ENCODE results near the gene LRMDA. TPM values are rescaled to one million over a fixed set of nuclear protein-coding genes. Genes with fewer than 3 reads are reported as not detected.

Gene LRMDA
- total and polyA plus RNA-seq, 2 of the 8 experiments (the other 6 are each of a cell fraction or from before 2014, with no cell fraction given) = 0.86 to 2.8 TPM

- no peaks in the 10 kb centered on the region for H4K20me1 ChIP-seq (replicated peaks in 1 of 2; ENCODE audit: control insufficient read depth in 1 of 2, insufficient read depth in 2 of 2, low read length in 2 of 2)
- ChIA-PET CTCF (ENCODE audit: partially characterized antibody) (interaction anchor here (1.4 kb wide), 1 partner anchor 697 kb away, joined by 3 read pairs; no protein-coding TSS in a partner anchor), POLR2A (ENCODE audit: partially characterized antibody) (no interaction called here)
- no peak overlapping the region for H3K18ac ChIP-seq (ENCODE audit: extremely low read depth, low read length)
- H3K4me3 ChIP-seq (ENCODE audit: extremely low read depth in 1 of 4, insufficient read depth in 2 of 4, low read depth in 3 of 4, low read length in 4 of 4) = no peak overlapping the region
- H2BK20ac ChIP-seq (ENCODE audit: low read length) = no peak overlapping the region
- H2BK120ac ChIP-seq (replicated peaks; ENCODE audit: low read depth, low read length) = no peak overlapping the region
- no peak overlapping the region for H3K4me2 ChIP-seq (ENCODE audit: insufficient read depth in 1 of 2, low read depth in 2 of 2, low read length in 2 of 2)
- no peak overlapping the region for H4K5ac ChIP-seq (ENCODE audit: insufficient read length, low read depth, low read length)
- no peak overlapping the region for H2AFZ ChIP-seq (ENCODE audit: low read length)
- no peak overlapping the region for H4K91ac ChIP-seq (replicated peaks; ENCODE audit: insufficient read length, low read length)
- no peak overlapping the region for H2BK5ac ChIP-seq (ENCODE audit: low read depth, low read length)
- H3K79me2 ChIP-seq (ENCODE audit: control insufficient read depth in 1 of 2, insufficient read depth in 2 of 2, low read length in 2 of 2) = no peaks in the 10 kb centered on the region
- no peak overlapping the region for H3K27ac ChIP-seq (ENCODE audit: low read depth, low read length)
- no peak overlapping the region for H4K8ac ChIP-seq (ENCODE audit: extremely low read depth, insufficient read depth, low read length)
- H2BK15ac ChIP-seq (ENCODE audit: low read length) = no peak overlapping the region
- H3K23me2 ChIP-seq (ENCODE audit: low read depth, low read length) = peaks cover 2% of the 10 kb centered on the region; the same call in 1 of the 2 replicates
- 0 out of 4 replicates have a peak, but pooled peaks cover 0 to 2% of the 10 kb centered on the region in 2 experiments for H3K9me3 ChIP-seq (ENCODE audit: insufficient read depth in 2 of 2, low read depth in 1 of 2, low read length in 1 of 2)
- H3K27me3 ChIP-seq (replicated peaks in 1 of 4; ENCODE audit: control insufficient read depth in 3 of 4, extremely low read depth in 1 of 4, insufficient read depth in 3 of 4, low read length in 3 of 4) = peaks cover 14 to 42% (median 27%) of the 10 kb centered on the region in 4 experiments
- no peaks in the 10 kb centered on the region for H3K36me3 ChIP-seq (ENCODE audit: control insufficient read depth in 2 of 4, insufficient read depth in 4 of 4, low read length in 3 of 4)
- H3K4ac ChIP-seq (replicated peaks; ENCODE audit: insufficient read length, low read depth, low read length) = no peak overlapping the region
- H3K56ac ChIP-seq (replicated peaks; ENCODE audit: insufficient read length, low read depth, low read length) = no peak overlapping the region
- H2AK5ac ChIP-seq (ENCODE audit: low read depth, low read length) = no peak overlapping the region
- DNase-seq (ENCODE audit: low read depth in 1 of 2, low spot score in 2 of 2) (no peak), FAIRE-seq (no peak)
- H3K9ac ChIP-seq (replicated peaks in 1 of 4; ENCODE audit: extremely low read depth in 1 of 4, low read depth in 3 of 4, low read length in 3 of 4) = no peak overlapping the region
- no peak overlapping the region for H3K23ac ChIP-seq (ENCODE audit: insufficient read length)
- H3K79me1 ChIP-seq (ENCODE audit: low read depth, low read length) = no peaks in the 10 kb centered on the region
- no peak overlapping the region for H2BK12ac ChIP-seq (ENCODE audit: low read depth, low read length)
- no peak overlapping the region for H3K14ac ChIP-seq (ENCODE audit: insufficient read length)
- H3K4me1 ChIP-seq (replicated peaks in 1 of 4; ENCODE audit: control insufficient read depth in 3 of 4, insufficient read depth in 4 of 4, low read length in 3 of 4) = peaks cover 0 to 4% (median 2%) of the 10 kb centered on the region in 4 experiments; a peak in 3 of 7 replicates
- TF ChIP-seq RAD21 (IDR thresholded peaks at IDR 0.05 in 1 of 2, conservative IDR thresholded peaks at IDR 0.05 in 1 of 2; ENCODE audit: low read depth in 2 of 2, low read length in 2 of 2) (no peak), BACH1 (IDR thresholded peaks at IDR 0.05; ENCODE audit: low read length) (no peak), CREB1 (IDR thresholded peaks at IDR 0.05) (no peak), POU5F1 (IDR thresholded peaks at IDR 0.05; ENCODE audit: low read depth, low read length) (no peak), FOSL1 (IDR thresholded peaks at IDR 0.05; ENCODE audit: insufficient read depth, low read depth, low read length) (no peak), JUN (IDR thresholded peaks at IDR 0.05; ENCODE audit: low read depth, low read length) (no peak), CEBPB (IDR thresholded peaks at IDR 0.05; ENCODE audit: low read depth, low read length) (no peak)
- TF ChIP-seq, protein P1, sequence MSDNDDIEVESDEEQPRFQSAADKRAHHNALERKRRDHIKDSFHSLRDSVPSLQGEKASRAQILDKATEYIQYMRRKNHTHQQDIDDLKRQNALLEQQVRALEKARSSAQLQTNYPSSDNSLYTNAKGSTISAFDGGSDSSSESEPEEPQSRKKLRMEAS (IDR thresholded peaks at IDR 0.05) = no peak
Measured at GRCh38 chr10:75390178-75390577, 41.2 kb upstream of the LRMDA start.
